GM21381 (cell line): ENCODE measurements around the gene UCHL5.

ENCODE experiments used
- ATAC-seq: cut with Tn5 transposase; IDR thresholded peaks from one replicate; pipeline ENCODE4 v1.9.1; 2021; ENCODE audit warnings: mild to moderate bottlenecking, moderate library complexity; ENCODE audit not compliant: unreplicated experiment

The UCHL5 gene

DNA sequence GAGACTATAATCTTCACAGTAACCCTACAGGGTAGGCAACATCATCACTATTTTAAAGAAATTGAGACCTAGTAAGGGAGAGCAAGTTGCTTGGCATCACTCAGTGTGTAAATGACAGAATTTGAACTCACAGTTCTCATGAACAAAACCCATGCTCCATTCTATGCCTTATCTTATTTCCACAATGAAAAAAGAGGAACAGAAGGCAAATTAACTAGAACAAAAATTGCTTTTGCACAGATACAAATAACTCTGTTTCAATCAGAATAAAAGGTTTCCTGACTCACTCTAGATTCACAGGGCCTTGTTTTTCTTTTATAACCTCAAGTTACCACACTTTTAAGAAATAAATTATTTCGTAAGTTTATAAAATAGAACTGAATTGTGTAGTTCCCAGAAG, 90.1 kb downstream of the UCHL5 start:
- ATAC-seq = no peak

DNA sequence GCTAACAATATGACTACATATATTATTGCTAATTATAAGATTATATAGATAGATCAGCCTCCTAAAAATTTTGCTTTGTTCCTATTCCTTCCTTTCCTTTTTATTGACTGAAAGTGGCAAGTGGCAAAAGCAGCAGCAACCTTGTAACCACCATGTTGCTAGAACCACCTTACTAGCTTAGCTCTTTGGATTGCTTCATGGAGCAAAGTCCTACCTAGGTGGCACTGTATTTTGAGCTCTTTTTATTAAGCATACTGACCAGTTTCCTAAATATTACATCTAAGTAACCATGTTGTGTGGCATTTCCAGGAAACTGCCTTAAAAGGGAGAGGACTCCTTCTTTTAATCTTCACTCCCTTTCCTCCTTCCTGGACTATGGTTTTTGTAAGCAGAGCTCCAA, 90.8 kb downstream of the UCHL5 start:
- ATAC-seq = no peak

DNA sequence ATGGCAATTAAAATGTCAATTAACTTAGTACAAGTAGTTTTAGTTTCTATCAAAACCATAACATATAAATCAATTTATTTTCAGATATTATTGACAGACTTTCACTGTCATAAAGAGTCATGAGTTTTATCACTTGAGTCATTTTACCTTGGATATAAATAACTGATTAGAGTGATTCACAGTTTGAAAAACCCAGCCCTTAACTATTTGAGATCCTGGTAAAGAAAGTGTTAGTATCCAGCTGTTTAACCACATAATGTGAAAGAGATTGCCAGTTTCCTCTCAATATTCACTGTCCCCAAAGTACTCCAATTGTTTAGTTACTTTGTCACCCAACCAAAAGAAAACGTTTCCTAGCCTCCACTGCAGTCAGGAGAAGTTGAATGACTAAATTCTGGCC, 91.3 kb downstream of the UCHL5 start:
- no peak for ATAC-seq

DNA sequence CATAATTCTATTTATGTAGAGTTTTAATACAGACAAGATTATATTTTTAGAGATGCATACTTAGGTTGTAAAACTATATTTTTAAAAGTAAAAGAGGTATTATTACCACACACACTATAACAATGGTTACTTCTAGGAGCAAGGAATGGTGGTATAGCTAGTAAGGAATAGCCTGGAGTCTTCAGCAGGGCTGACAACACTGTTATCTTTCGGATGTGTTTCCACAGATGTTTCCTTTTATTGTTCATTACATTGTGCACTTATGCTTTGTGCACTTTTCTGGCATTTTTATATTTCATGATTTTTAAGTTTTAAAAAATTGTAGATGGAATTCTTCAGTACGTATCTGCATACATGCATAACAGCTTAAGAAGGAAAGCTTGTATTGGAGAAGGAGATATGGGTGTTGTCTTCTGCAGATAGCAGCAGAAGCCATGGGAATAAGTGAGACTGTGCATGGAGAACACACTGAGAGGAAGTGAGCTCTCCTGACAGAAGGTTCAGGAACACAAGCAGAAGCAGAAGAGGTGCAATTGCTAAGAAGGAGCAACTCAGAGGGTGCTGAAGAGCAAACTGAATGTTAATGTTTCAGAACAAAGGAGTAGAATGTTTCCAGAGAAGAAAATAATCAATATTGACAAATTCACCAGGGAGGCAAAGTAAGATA, 91.8 kb downstream of the UCHL5 start:
- ATAC-seq = no peak

DNA sequence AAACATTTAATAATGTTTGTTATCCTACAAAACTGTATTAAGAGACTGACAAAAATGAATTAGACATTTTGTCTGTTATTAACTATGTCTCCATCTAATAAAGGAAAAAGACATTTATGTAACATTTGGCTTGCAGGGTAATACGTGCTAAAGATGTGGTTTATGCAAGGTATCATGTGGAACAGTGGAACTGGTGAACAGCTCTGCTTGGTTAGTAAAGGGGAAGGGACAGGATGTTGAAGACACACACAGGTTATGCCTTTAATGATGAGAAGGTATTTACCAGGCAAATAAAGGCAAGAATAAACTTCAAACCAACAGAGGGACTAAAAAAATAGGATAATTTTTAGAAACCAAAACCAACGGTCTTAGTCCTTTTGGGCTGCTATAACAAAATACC, 93.1 kb downstream of the UCHL5 start:
- no peak for ATAC-seq

DNA sequence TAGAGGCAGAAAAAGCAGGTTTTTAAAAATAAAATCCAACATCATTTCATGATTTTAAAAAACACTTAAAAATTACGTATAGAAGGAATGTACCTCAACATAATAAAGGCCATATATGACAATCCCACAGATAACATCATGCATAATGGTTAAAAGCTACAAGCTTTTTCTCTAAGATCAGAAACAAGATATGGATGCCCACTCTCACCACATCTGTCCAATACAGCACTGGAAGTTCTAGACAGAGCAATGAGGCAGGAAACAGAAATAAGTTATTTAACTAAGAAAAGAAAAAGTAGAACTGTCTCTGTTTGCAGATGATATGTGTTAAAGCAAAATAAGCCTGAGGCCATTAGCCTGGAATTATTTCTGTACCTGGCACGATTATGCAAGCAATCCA, 96.3 kb downstream of the UCHL5 start:
- no peak for ATAC-seq
